ENCODE data around the gene C6orf15.

The C6orf15 gene
- total RNA-seq = 0 reads per million in 2 donors

DNA sequence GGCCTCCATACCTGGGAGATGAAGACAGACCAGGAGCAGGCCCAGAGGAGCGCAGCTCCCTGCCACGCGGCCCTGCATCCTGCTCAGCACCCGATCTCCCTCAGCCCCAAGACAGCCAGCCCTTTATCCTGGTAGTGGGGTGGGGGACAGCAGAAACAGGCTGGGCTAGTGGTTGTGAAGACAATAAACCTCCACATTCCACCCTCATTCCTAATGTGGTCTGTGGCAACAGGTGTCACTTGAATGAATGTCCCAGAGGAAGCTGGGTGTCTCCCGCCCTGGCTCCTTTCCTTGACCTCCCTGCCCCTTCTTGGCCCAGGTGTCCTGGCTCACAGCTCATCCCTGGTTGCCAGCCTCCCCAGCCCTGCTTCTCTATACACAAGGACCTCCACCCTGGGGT, at the start of gene C6orf15:
Gene C6orf15 (minus strand): TSS at position 98 of the 400 bp plus-strand sequence. CDS start 20 bp downstream, at position 78.
- DNase-seq = no peak

DNA sequence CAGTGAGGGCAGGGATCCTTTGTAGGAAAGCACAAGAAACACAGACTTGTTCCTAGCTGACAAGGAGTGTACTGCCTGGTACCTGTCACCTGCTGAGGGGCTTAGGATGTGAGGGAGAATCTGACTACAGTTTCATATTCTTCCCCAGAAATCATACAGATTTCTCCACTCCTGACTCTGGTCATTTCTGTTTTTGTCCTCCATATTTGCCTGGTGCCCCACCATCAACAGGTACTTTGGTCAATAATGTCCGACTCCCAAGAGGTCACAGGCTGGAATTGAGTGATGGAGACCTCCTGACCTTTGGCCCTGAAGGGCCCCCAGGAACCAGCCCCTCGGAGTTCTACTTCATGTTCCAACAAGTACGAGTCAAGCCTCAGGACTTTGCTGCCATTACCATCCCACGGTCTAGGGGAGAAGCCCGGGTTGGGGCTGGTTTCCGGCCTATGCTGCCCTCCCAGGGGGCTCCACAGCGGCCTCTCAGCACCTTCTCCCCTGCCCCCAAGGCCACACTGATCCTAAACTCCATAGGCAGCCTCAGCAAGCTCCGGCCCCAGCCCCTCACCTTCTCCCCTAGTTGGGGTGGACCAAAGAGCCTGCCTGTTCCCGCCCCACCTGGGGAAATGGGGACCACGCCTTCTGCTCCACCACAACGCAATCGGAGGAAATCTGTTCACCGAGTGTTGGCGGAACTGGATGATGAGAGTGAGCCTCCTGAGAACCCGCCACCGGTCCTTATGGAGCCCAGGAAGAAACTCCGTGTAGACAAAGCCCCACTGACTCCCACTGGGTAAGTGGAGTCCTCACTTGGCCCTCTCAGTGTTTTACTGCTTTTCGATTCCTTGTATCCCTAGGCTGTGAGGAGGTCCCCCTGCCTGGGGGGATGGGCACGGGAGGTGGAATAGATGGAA, 49.1 kb upstream of the C6orf15 start:
- no peak for DNase-seq

DNA sequence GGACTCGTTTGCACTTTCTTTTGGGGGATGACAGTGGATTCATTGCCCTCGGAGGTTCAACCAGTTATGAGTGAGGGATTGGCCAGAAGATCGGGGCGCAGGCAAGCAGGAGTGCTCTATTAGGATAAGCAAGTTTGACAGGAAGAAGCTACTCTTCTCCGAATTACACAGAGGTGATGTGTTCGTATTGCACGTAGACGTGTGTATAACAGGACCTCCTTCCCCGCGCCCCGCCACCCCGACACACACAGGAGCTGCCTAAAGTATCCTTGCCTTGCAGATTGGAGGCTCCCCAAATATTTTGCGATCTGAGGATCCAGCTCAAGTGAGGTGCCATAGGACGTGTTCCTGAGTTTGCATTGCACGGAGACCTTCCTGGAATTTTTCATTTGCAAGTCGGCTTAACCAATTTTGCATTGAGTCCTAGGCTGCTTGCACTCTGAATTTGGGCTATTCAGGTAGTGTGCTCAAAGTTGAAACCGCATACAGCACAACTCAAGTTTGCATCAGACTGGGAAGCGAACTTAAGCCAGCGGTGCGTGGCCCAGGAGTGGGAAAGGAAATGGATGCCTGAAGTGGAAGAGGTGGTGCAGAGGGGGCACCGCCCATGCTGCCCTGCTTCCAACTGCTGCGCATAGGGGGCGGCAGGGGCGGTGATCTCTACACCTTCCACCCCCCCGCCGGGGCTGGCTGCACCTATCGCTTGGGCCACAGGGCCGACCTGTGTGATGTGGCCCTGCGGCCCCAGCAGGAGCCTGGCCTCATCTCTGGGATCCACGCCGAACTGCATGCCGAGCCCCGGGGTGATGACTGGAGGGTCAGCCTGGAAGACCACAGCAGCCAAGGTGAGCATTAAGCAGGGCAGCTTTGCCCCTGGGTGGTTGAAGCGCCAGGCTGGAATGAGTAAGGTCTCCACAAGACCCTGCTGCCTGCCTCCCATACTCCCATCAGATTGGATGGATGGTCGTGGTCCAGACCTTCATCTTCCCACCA, 46.8 kb upstream of the C6orf15 start:
- DNase-seq = peak in 2 of 5 experiments; percentile 31 to 51

DNA sequence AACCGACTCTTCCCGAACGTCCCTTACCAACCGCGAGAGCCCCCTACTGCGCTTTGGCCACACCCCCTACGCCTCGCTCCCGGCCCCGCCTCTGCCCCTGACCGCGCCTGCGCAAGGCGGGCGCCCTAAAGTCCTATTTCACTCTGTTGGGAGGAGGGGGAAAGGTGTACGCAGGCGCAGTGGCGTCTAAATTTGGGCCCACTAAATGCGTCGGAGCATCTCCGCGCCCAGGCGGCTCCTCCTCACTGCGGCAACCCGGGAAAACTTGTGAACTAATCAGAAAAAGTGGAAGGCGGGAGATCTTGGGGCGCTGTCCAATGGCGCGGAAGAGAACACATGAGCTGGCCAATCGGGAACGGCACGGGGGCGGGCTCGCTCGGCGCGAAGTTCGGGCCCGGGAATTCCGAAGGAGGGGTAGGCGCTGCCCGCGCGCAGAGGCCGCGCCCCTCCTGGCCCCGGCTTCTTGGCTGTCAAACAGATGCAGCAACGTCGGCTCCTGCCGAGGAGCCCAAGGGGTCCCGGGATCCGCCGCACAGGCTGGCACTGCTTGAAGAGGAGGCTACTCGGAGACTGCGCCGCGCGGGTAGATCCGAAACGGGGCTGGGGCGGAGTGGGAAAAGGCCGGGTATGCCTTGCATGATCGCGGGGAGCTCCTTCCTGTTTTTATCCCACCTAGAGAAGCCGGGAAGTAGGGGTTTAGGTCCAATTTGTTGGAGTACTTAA, 45.9 kb upstream of the C6orf15 start, which contains the start of gene TCF19:
Gene TCF19 (plus strand): TSS at position 450 of the 723 bp plus-strand sequence. CDS start 881 bp downstream, outside the sequence.
- peak; percentile 96 to 99 (median 99) for DNase-seq

DNA sequence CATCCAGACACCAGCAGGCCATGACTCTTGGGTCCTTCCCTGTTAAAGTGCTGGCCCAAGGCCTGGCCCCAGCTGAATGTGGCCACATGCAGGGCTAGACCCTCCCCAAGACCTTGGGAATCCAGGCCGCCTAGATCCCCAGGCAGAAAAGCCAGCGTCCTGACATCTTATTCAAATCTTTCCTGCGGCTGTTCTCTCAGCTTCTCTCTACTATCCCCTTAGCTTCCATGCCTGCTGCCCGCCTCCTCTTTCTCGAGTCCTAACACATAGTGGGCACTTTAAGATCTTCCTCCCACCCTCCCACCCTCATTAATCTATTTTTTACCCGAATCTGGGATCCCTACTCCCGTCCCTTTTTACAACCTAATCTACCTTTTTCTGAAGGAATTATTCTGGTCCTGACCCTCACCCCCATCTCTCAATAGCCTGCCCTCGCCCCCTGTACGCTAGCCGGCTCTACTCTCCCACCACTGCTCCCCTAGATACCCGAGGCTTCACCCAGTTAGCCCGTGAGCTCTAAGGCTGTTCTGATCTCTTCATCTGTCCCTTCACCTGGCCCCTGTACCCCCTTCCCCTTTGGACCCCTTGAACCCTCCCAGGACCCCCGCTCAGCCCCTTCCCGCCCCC, 45.3 kb upstream of the C6orf15 start, which contains the start of gene CCHCR1:
Gene CCHCR1 (minus strand): TSS at position 290 of the 627 bp plus-strand sequence. CDS start 202 bp downstream, at position 88.
- no peak for DNase-seq

DNA sequence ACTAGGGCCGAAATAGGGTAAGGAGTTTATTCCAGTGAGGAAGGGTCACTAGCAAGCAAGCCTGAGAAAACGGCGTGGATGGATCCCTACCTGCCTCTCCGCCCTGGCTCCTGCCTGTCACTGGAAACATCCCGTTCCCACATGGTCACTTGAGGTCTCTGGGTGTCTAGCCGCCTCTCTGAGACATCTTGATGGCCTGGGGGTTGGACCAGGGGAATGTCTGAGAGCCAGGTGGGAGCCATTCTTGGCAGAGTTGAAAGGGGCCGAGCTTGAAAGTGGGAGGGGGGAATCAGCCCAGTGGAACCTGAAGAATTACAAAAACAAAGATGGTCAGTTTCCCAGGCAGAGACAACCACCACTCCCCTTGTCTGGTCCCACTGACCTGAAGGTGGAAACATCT, 44.3 kb upstream of the C6orf15 start:
- no peak for DNase-seq

DNA sequence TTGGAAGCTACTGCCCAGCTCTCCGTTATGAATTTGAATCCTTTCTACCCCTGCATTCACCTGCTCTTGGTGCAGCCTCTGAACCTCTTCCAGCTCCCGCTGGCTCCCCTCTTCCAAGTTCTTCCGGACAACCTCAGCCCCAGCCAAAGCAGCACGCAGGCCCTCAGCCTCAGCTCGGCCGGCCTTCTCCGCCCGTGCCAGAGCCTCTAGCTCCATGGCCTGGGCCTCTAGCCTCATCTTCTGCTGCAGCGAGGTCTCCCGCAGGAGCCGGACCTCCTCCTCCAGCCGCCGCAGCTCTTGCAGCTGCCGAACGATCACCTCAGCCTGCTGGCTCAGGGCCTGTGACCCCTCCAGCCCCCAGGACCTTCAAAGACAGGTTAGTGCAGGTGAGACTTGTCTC, 42.1 kb upstream of the C6orf15 start:
- no peak for DNase-seq

DNA sequence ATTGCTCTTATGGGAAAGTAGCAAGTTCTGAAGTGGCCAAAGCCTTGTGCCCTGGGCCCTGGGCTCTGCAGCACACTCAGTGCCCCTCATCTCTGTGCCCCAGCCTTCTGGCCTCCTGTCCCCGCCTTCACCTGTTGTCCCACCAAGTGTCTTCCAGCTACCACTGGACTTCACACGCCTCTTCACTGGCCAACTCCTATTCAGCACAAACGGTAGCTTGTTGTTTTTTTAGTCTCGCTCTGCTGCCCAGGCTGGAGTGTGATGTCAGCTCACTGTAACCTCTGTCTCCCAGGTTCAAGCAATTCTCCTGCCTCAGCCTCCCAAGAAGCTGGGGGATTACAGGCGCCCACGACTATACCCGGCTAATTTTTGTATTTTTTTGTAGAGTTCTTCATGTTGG, 40.4 kb upstream of the C6orf15 start:
- DNase-seq = no peak

DNA sequence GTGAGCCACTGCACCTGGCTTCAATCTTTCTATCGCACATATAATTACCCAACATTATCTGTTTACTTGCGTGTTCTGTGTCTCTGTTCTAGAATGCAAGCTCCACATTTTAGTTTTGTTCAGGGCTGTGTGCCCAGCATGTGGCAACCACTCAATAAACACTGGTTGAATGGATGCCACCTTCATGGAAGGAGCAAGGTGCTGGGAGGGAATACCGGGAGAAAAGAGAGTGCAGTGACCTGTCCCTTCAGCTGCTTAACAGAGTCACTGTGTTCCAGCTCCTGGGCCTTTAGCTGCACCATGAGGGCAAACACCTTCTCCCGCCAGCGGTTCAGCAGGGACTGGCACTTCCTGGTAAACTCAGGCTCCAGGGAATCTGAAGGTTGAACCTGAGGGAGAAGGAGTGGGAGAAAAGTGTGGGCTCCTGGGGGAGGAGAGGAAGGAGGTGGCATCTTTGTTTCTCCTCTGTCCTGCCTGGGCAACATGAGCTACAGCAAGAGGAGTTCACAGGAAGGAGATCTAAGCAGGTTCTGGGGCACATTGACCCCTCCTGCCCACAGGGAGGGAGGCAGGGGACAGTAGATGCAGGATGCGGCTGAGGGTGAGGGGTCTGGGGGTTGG, 37.6 kb upstream of the C6orf15 start:
- DNase-seq = no peak

DNA sequence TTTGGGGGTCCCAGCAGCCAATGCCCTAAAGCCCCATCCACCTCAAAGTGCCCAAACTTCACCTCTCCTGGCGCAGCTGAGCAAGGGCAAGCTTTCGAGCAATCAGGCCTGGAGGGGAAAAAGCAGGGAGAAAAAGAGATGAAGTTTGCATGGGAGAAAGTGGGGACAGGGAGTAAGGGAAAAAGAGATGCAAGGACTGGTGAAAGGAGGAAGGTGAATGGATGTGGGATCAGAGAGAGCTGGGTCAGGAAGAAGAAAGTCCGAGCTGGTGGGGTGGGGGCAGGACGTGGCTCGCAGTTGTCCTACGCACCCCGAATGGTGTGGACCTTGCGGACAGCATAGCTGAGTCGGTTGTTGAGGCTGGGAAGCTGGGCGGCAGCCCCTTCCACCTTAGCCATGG, 33.0 kb upstream of the C6orf15 start:
- no peak for DNase-seq

DNA sequence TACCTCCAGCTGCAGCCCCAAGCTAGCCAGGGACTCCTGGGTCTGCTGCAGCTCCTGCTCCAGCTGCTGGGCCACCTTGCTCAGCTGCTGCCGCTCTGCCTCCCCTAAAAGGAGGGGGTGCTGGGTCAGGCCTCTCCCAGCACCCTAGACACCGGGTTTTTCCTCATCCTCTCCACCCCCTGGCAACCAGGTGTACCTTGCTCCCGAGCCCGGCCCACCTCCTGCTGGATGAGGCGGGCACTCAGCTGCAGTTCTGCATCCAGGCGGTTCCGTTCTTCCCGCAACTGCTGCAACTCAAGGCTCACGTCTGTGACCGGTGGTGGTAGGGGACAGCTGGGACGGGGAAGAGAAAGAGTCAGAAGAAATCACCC, 32.6 kb upstream of the C6orf15 start:
- DNase-seq = no peak

DNA sequence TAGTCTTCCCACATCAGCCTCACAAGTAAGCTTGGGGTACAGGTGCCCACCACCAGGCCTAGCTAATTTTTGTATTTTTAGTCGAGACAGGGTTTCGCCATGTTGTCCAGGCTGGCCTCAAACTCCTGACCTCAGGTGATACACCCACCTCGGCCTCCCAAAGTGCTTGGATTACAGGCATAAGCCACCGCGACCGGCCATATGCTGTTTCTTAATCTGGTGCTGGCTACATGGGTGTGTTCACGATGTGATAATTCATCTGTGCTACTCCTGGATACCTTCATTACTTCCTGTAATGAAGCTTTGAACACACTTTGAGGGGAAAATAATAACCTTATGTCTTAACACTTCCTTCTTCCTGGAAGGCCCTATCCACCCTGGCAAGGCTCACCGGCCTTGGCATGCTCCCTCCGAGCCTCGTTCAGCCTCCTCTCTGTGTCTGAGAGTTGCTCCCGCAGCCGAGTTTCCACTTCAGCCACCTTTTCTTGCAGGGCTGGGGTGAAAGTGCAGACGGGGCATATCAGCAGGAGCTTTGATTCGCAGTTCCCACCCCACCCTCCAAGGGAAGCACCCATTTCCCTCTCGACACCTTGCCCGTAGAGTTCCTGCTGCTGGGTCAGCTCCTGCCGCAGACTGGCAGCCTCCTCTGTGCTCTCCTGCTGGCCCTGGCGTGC, 32.1 kb upstream of the C6orf15 start:
- no peak for DNase-seq

DNA sequence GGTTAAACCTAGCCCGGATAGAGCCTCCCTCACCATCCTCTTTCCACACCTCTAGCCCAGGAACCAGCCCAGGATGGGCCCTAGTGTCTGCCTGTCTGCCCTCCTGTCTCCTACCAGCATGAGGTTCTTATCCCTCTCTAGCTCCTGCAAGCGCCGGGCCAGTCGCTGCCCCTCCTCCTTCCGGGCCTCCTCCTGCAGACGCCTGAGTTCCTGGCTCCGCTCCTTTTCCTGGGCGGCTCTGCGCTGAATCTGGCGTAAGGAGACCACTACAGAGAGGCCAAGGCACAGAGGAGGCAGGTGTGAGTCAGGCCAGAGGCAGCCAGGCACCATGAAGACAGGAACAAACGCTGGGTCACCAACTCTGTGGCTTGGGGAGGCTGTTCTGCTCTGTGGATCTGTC, 30.8 kb upstream of the C6orf15 start:
- DNase-seq = no peak

DNA sequence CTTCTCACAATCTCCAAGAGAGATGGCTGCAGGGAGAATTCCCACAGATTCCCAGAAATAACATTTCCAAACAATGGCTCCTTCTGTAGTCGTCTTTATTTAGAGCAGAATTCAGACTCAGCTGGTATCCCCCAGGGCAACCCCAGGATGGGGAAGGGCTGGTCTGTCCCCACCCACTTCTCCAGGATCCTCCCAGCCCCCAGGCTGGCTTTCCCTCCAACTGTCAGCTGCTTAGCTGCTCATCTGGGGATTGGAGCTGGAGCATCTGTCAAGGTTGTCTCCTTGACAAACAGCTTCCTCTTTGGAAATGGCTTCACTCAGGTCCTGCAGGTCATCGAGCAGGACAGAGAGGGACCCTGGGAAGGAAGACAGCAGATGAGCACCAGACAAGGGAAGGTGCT, 30.0 kb upstream of the C6orf15 start:
- no peak for DNase-seq

DNA sequence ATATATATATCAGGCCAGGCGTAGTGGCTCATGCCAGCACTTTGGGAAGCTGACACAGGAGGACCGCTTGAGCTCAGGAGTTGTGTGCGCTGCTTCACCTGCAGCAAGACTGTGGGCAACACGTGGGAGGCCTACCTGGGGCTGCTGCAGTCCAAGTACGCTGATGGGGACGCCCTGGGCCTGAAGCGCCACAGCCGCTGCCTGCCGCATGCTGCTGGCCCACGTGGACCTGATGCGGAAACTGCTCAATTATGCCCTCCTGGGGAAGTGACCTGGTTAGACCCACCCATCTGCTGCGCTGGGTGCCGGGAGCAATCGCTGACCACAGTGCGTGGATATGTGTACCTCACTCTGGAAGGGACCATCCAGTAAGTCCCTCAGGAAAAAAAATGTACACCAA, 28.3 kb upstream of the C6orf15 start:
- DNase-seq = no peak

DNA sequence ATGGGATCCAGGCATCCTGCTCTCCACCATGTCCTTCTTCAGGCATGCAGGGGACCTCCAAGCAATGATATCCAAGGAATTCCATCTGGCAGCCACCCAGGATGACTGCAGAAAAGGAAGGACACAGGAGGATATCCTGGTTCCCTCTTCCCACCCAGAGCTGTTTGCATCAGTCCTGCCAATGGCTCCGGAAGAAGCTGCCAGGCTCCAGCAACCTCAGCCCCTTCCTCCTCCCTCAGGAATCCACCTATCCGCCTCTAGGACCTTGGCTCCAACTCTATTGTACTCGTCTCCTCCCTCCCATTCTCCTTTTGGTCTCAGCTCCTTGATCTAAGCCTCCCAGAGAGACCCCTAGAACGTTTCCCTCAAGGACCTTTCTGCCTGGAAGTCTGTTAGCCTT, 27.2 kb upstream of the C6orf15 start:
- no peak for DNase-seq

DNA sequence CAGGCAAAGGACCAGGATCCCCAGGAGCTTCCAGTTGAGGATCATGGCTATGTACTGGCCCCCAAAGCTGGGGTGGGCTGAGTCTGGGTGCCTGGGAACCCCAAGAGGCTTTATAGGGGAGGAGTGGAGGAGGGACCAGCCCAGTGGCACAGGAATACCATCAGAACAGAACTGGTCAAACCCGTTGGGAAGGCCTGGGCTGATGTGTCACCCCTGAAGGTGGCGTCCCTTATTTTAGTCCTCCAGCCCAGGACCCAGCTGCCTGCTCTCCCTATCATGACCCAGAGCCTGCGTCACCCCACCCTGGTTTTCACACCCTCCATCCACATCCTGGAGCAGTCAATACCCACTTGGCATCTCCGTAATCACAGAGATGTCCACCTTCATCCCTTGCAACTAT, 26.6 kb upstream of the C6orf15 start, which contains the start of gene PSORS1C2:
Gene PSORS1C2 (minus strand): TSS at position 85 of the 400 bp plus-strand sequence. CDS start 40 bp downstream, at position 45.
- no peak for DNase-seq

DNA sequence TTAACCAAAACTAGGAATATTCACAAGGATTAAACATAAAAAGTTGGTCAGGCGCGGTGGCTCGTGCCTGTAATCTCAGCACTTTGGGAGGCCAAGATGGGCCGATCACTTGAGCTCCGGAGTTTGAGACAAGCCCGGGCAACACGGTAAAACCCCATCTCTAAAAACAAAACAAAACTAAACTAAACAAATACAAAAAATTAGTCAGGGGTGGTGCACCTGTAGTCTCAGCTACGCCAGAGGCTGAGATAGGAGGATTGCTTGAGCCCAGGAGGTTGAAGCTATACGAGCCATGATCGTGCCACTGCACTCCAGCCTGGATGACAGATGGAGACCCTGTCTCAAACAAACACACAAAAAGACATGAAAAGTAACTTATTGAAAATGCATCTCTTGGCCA, 23.3 kb upstream of the C6orf15 start:
- no peak for DNase-seq

DNA sequence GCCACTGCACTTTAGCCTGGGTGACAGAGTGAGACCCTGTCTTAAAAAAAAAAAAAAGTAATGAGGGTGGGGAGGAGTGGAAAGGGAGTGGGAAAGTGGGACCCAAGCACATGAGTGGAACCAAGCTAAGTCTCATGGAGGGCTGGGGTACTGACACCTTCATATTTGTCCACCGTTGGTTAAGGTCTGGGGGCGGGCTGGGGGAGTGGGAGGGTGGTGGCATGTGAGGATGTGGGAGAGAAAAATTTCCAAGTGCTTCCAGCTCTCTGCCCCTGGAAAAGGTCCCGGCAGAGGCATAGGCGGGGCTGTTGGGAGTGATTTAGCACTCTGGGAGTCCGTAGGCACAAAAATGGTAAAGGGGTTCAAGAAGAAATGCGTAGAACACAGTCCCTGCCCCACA, 20.4 kb upstream of the C6orf15 start:
- DNase-seq = no peak

DNA sequence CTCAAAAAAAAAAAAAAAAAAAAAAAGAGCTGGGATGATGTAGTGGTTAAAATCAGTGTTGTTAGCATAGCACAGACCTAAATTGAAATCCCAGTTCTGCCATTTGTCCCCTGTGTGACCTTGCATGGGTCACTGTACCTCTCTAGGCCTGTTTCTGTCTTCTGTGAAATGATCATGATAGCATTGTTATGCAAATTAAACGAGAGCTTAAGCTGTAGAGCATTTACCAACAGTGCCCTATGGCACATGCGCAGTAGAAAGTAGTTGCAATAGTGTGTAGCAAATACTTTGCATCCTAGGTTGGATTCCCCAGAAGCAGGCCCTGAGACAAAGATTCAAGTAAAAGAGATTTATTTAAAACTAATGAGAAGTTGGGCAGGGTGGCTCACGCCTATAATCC, 19.2 kb upstream of the C6orf15 start:
- no peak for DNase-seq

DNA sequence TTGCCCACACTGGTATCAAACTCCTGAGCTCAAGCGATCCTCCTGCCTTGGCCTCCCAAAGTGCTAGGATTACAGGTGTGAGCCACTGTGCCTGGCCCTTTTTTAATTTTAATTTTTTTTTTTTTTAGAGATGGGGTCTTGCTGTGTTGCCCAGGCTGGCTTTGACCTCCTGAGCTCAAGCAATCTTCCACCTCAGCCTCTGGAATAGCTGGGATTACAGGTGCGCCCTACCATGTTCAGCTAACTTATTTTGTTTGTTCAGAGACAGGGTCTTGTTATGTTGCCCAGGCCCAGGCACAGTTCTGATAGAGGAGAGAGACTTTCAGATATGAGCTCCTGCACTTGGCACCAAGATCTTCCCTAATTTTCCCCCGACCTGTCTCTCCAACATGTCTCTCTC, 18.4 kb upstream of the C6orf15 start:
- no peak for DNase-seq
